ENCODE data around the gene LRRC8D. TPM values are rescaled to one million over a fixed set of nuclear protein-coding genes. Genes with fewer than 3 reads are reported as not detected.

The LRRC8D gene
- total and polyA plus RNA-seq, 4 donors: 7.1 to 17.4 (median 14.4) TPM

DNA sequence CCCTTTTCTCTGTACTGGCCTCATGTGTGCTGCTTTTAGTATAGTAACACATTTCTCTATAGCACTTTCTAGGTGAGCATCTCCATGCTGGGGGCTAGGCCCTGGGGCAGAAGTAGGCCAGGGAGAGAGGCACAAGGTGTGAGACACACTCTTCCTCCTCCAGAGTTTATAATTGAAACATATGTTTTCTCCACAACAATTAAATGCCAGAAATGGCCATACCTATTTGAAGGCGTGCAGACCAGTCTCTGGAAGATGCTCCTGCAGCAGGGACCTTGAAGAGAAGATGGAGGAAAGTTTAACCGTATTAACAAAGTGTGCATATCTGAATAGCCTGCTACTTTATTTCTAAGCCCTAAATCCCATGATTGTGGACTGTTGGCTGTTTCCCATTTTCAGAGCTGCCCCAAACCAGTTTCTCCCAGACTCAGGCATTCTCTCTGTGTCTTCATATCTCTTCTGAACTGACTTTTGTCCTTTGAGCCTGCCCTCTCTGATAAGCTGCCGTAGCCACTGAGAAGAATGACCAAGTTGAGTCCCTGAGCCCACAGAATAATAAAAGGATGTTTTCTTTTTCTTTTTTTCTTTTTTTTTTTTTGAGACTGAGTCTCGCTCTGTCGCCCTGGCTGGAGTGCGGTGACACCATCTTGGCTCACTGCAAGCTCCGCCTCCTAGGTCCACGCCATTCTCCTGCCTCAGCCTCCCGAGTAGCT is 81.3 kb downstream of the LRRC8D start:
- DNase-seq (ENCODE audit: low spot score): no peak
- peak overlapping the region; percentile 11 to 56 for H3K27ac ChIP-seq (ENCODE audit: low read depth in 1 of 2, low read length in 2 of 2)
- no peaks in the 10 kb centered on the region for H3K27me3 ChIP-seq (ENCODE audit: control insufficient read depth in 4 of 4, insufficient read depth in 4 of 4, low read length in 3 of 4)
- peak; percentile 69 for TF ChIP-seq YY1 (IDR thresholded peaks at IDR 0.05)
- TF ChIP-seq RXRA (IDR thresholded peaks at IDR 0.05): peak; percentile 39 to 80
- no peak for TF ChIP-seq NR2F2 (IDR thresholded peaks at IDR 0.05)
- TF ChIP-seq HNF4A (conservative IDR thresholded peaks at IDR 0.05): peak; percentile 96 to 99
- TF ChIP-seq, protein P1, sequence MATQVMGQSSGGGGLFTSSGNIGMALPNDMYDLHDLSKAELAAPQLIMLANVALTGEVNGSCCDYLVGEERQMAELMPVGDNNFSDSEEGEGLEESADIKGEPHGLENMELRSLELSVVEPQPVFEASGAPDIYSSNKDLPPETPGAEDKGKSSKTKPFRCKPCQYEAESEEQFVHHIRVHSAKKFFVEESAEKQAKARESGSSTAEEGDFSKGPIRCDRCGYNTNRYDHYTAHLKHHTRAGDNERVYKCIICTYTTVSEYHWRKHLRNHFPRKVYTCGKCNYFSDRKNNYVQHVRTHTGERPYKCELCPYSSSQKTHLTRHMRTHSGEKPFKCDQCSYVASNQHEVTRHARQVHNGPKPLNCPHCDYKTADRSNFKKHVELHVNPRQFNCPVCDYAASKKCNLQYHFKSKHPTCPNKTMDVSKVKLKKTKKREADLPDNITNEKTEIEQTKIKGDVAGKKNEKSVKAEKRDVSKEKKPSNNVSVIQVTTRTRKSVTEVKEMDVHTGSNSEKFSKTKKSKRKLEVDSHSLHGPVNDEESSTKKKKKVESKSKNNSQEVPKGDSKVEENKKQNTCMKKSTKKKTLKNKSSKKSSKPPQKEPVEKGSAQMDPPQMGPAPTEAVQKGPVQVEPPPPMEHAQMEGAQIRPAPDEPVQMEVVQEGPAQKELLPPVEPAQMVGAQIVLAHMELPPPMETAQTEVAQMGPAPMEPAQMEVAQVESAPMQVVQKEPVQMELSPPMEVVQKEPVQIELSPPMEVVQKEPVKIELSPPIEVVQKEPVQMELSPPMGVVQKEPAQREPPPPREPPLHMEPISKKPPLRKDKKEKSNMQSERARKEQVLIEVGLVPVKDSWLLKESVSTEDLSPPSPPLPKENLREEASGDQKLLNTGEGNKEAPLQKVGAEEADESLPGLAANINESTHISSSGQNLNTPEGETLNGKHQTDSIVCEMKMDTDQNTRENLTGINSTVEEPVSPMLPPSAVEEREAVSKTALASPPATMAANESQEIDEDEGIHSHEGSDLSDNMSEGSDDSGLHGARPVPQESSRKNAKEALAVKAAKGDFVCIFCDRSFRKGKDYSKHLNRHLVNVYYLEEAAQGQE (IDR thresholded peaks at IDR 0.05): peak; percentile 64
- TF ChIP-seq, protein P2, sequence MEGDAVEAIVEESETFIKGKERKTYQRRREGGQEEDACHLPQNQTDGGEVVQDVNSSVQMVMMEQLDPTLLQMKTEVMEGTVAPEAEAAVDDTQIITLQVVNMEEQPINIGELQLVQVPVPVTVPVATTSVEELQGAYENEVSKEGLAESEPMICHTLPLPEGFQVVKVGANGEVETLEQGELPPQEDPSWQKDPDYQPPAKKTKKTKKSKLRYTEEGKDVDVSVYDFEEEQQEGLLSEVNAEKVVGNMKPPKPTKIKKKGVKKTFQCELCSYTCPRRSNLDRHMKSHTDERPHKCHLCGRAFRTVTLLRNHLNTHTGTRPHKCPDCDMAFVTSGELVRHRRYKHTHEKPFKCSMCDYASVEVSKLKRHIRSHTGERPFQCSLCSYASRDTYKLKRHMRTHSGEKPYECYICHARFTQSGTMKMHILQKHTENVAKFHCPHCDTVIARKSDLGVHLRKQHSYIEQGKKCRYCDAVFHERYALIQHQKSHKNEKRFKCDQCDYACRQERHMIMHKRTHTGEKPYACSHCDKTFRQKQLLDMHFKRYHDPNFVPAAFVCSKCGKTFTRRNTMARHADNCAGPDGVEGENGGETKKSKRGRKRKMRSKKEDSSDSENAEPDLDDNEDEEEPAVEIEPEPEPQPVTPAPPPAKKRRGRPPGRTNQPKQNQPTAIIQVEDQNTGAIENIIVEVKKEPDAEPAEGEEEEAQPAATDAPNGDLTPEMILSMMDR (IDR thresholded peaks at IDR 0.05; ENCODE audit: low read depth, low read length, missing input control): no peak
- TF ChIP-seq, protein P3, sequence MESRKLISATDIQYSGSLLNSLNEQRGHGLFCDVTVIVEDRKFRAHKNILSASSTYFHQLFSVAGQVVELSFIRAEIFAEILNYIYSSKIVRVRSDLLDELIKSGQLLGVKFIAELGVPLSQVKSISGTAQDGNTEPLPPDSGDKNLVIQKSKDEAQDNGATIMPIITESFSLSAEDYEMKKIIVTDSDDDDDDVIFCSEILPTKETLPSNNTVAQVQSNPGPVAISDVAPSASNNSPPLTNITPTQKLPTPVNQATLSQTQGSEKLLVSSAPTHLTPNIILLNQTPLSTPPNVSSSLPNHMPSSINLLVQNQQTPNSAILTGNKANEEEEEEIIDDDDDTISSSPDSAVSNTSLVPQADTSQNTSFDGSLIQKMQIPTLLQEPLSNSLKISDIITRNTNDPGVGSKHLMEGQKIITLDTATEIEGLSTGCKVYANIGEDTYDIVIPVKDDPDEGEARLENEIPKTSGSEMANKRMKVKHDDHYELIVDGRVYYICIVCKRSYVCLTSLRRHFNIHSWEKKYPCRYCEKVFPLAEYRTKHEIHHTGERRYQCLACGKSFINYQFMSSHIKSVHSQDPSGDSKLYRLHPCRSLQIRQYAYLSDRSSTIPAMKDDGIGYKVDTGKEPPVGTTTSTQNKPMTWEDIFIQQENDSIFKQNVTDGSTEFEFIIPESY (IDR thresholded peaks at IDR 0.05): peak; percentile 63
- no peak for TF ChIP-seq FOXA1 (IDR thresholded peaks at IDR 0.05)
- peak in 1 of 2 donors; percentile 52 for TF ChIP-seq EGR1 (IDR thresholded peaks at IDR 0.05; ENCODE audit: low read depth in 2 of 2)
- peak; percentile 37 to 46 for TF ChIP-seq RAD21 (IDR thresholded peaks at IDR 0.05)
- TF ChIP-seq JUND (IDR thresholded peaks at IDR 0.05): peak in 1 of 2 donors; percentile 81
- TF ChIP-seq HNF4G (IDR thresholded peaks at IDR 0.05): peak; percentile 74
- TF ChIP-seq, protein P4, sequence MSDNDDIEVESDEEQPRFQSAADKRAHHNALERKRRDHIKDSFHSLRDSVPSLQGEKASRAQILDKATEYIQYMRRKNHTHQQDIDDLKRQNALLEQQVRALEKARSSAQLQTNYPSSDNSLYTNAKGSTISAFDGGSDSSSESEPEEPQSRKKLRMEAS (IDR thresholded peaks at IDR 0.05): peak; percentile 27
- peak in 1 of 2 donors; percentile 24 for TF ChIP-seq GABPA (IDR thresholded peaks at IDR 0.05 in 1 of 2, conservative IDR thresholded peaks at IDR 0.05 in 1 of 2)
- TF ChIP-seq, protein P5, sequence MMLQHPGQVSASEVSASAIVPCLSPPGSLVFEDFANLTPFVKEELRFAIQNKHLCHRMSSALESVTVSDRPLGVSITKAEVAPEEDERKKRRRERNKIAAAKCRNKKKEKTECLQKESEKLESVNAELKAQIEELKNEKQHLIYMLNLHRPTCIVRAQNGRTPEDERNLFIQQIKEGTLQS (IDR thresholded peaks at IDR 0.05): no peak
- TF ChIP-seq FOXA2 (IDR thresholded peaks at IDR 0.05): no peak
- peak; percentile 68 for TF ChIP-seq SP1 (IDR thresholded peaks at IDR 0.05)
- TF ChIP-seq TAF1 (conservative IDR thresholded peaks at IDR 0.05): no peak
- no peak overlapping the region for H3K4me3 ChIP-seq (ENCODE audit: low read depth in 1 of 3, low read length in 3 of 3)
- H3K9me3 ChIP-seq (ENCODE audit: control insufficient read depth in 4 of 4, low read length in 3 of 4): no peaks in the 10 kb centered on the region
- no peak overlapping the region for H3K9ac ChIP-seq (ENCODE audit: low read depth in 1 of 2, low read length in 2 of 2)
- H3K4me1 ChIP-seq (ENCODE audit: control insufficient read depth in 4 of 4, insufficient read depth in 4 of 4, low read length in 3 of 4): peaks cover 4 to 21% (median 15%) of the 10 kb centered on the region in 4 donors
- 54% methylated on average over 9 of the region's 9 CpGs for WGBS
- H3K36me3 ChIP-seq (ENCODE audit: control insufficient read depth in 4 of 4, insufficient read depth in 3 of 4, low read depth in 1 of 4, low read length in 3 of 4): no peaks in the 10 kb centered on the region

Measured in liver (tissue), 9 donors.